ENCODE results near the gene WNT4.
A peak's percentile ranks its signal among the peaks of the same experiment; 100 is the strongest.

Gene WNT4

DNA sequence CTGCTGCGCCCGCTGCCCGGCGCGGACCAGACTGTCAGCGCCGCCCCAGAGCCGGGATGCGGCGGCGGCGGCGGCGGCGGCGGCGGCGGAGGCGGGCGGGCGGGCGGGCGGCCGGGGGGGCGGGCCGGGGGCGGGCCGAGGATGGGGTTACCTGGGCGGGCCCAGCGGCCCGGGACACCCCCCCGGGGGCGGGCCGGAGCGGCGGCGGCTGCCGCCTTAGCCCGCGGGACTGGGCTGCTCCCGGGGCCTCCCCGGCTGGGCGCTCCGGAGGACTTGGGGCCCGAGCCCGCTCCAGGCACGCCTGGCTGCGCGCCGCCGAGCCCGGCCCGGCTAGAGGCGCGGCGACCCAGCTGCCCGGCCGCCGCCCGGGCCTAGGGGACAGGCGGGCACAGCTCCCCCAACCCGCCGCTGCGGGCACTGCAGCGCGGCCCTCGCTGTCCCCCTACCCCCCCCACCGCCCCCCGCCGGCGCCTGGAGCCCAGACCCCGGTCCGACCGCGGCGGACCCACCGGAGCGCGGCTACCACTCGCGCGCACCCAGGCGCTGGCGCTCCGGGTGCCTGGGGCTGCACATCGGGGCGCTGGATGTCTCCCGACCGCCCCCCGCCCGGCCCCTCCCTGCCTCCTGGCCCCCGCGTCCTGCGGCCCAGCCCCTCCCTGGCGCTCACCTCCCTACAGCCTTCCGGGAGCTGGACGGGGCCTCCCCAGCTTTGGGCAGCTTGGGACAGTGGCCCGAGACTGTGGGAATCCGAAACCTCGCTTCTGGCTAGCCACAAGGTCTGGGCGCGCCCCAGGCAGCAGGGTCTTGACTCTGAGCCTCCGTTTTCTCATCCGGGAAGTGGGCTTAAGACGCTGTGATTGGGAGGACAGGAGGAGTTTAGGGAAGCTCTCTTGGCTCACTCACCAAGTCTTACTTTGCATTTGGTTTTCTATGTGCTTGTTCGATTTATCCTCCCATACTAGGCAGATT, at the start of gene WNT4:
TSS of gene WNT4 (minus strand) at position 33 of the 969 bp plus-strand sequence. CDS start 175 bp downstream, outside the sequence.
- TF ChIP-seq, protein P1, sequence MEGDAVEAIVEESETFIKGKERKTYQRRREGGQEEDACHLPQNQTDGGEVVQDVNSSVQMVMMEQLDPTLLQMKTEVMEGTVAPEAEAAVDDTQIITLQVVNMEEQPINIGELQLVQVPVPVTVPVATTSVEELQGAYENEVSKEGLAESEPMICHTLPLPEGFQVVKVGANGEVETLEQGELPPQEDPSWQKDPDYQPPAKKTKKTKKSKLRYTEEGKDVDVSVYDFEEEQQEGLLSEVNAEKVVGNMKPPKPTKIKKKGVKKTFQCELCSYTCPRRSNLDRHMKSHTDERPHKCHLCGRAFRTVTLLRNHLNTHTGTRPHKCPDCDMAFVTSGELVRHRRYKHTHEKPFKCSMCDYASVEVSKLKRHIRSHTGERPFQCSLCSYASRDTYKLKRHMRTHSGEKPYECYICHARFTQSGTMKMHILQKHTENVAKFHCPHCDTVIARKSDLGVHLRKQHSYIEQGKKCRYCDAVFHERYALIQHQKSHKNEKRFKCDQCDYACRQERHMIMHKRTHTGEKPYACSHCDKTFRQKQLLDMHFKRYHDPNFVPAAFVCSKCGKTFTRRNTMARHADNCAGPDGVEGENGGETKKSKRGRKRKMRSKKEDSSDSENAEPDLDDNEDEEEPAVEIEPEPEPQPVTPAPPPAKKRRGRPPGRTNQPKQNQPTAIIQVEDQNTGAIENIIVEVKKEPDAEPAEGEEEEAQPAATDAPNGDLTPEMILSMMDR (IDR thresholded peaks at IDR 0.05; ENCODE audit: low read depth, low read length, missing control alignments), result peak; percentile 21
- H3K4me3 ChIP-seq (ENCODE audit: low read depth, low read length), result peak within 1 kb of the TSS; percentile 22
- DNase-seq (ENCODE audit: low read depth), result no peak

DNA sequence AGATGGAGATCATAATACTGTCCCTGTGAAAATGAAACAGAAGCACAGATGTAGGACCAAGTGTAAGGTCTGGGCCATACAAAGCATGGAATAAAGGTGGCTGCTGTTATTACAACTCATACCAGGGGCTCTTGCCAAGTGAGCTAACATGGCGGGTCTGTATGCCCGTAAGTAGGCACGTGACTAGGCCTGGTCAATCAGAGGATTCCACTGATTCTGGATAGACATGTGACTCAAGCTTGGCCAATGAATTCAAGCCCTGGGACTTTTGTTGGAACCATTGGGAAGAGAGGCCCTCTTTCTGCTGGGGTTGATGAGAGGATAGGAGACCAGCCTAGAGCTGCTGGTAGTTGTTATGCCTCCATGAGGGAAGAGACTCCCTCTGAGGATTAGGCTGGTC, 47.8 kb upstream of the WNT4 start:
- H3K4me3 ChIP-seq (ENCODE audit: low read depth, low read length), result no peak overlapping the region
- TF ChIP-seq, protein P1 (IDR thresholded peaks at IDR 0.05; ENCODE audit: low read depth, low read length, missing control alignments), result no peak
- no peak for DNase-seq (ENCODE audit: low read depth)

DNA sequence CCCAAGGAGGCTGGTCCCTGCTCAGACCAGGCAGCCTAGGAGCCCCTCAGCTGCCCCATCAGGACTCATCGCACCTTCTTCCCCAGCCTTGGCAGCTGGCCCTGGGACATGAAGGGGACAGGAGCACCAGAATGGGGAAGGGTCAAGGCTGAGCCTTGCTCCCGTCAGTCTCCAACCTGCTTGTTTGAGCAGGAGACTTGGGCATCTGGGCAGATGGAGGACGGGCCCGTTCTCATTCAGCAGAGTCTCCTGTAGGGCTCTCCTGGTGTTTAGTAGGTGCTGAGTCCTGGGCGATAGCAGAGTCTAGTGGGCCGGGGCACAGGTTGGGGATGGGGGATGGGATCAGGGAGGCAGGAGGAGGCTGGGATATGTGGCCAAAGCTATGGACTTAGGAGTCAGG, 47.4 kb upstream of the WNT4 start:
- TF ChIP-seq, protein P1 (IDR thresholded peaks at IDR 0.05; ENCODE audit: low read depth, low read length, missing control alignments), result no peak
- no peak overlapping the region for H3K4me3 ChIP-seq (ENCODE audit: low read depth, low read length)

DNA sequence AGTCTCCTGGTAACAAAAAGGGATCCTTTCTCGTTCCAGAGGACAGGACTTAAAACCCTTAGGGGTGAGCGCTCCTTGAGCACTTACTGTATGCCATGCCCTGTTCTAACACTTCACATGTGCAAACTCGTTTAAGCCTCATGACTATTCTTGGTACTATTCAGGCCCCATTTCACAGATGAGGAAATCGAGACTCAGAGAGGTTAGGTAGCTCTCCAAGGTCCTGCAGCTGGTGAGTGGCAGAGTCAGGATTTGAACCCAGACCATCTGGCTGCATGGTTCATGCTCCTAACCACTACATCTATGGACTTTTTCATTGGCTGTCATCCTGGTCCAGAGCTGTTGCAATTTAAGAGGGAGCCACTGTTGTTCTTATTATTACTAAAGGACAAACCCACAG, 46.7 kb upstream of the WNT4 start:
- no peak for DNase-seq (ENCODE audit: low read depth)
- TF ChIP-seq, protein P1 (IDR thresholded peaks at IDR 0.05; ENCODE audit: low read depth, low read length, missing control alignments), result no peak
- H3K4me3 ChIP-seq (ENCODE audit: low read depth, low read length), result no peak overlapping the region

More for the DNA sequence above, 47.4 kb upstream of the WNT4 start:
- no peak for DNase-seq (ENCODE audit: low read depth)

DNA sequence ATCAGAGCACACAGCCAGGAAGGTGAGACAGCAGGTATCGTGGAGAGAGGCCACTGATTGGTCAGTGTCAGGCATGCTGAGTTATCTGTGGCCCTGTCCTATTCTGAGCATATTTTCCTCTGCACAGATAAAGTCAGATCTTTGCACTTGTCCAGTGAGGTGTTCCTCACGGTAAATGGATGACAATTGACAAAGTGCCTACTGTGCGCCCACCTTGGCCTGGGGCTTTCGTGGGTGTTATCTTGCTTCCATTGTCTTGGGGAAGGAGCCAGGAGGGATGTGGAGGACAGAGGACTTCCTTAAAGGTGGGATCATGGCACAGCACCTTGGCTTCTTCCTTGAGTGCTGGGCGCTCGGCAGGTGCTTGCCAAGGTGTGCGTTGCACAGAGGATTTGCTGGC, 46.0 kb upstream of the WNT4 start:
- TF ChIP-seq, protein P1 (IDR thresholded peaks at IDR 0.05; ENCODE audit: low read depth, low read length, missing control alignments), result no peak
- DNase-seq (ENCODE audit: low read depth), result no peak
- no peak overlapping the region for H3K4me3 ChIP-seq (ENCODE audit: low read depth, low read length)

DNA sequence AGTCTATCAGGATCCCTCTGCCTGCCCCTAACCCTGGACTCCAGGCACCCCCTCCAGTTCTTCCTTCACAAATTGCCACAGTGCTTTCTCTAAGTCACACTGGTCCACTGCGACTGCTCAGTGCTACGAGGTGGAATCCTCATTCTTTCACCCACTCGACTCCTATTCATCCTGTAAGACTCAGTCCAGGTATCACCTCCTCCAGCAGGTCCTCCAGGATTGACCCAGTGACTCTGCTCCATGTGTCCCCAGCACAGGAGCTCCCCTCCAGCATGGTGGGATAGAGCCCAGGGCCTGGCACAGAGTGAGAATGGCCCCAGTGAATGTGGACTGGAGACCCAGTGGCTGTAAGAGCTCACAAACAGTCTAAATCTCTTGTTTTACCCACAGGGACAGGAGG, 45.5 kb upstream of the WNT4 start:
- H3K4me3 ChIP-seq (ENCODE audit: low read depth, low read length), result no peak overlapping the region
- no peak for DNase-seq (ENCODE audit: low read depth)
- TF ChIP-seq, protein P1 (IDR thresholded peaks at IDR 0.05; ENCODE audit: low read depth, low read length, missing control alignments), result no peak
